GM23338 (cell line): ENCODE data around the gene DPY19L1. TPM values are rescaled to one million over a fixed set of nuclear protein-coding genes. Genes with fewer than 3 reads are reported as not detected.
"Not testable (repeated sequence)": the region's sequence is repeated elsewhere in the genome, so short reads cannot be mapped to it uniquely, and the experiment has no call there.

ENCODE experiments used
- ATAC-seq: fragments of 200-7000 bp; cut with Tn5 transposase; 3 replicates; pipeline ENCODE4 v1.9.1; 2020
- DNase-seq: peaks from one replicate; pipeline ENCODE4 v3.0.0-alpha.2; 2015; ENCODE audit warnings: low spot score
- H2AFZ ChIP-seq: fragments of 200-600 bp; sonication (generic); 2 replicates; pipeline ENCODE4 v1.8.0; 2016; ENCODE audit warnings: antibody characterized with exemption, mild to moderate bottlenecking, moderate library complexity
- H3F3A ChIP-seq: fragments of 200-600 bp; sonication (generic); replicated peaks from 2 replicates; pipeline ENCODE4 v1.8.0; 2017; ENCODE audit warnings: antibody characterized with exemption, mixed run types, low read depth
- H3K27ac ChIP-seq: fragments of 200-600 bp; sonication (generic); 2 replicates; pipeline ENCODE4 v1.6.1; 2016; ENCODE audit warnings: low read depth
- H3K27me3 ChIP-seq: fragments of 200-600 bp; sonication (generic); 2 replicates; pipeline ENCODE4 v1.8.0; 2016; ENCODE audit warnings: mild to moderate bottlenecking, mixed run types, moderate library complexity; ENCODE audit not compliant: insufficient read depth
- H3K36me3 ChIP-seq: fragments of 200-600 bp; sonication (generic); 2 replicates; pipeline ENCODE4 v1.8.0; 2016; ENCODE audit warnings: mild to moderate bottlenecking; ENCODE audit not compliant: insufficient read depth
- H3K4me1 ChIP-seq: fragments of 200-600 bp; sonication (generic); 2 replicates; pipeline ENCODE4 v1.8.0; 2016; ENCODE audit warnings: mild to moderate bottlenecking, moderate library complexity; ENCODE audit not compliant: insufficient read depth
- H3K4me2 ChIP-seq: fragments of 200-600 bp; sonication (generic); 2 replicates; pipeline ENCODE4 v1.7.1; 2017; ENCODE audit warnings: mixed run types
- H3K4me3 ChIP-seq: fragments of 200-600 bp; sonication (generic); 2 replicates; pipeline ENCODE4 v1.6.1; 2016; ENCODE audit warnings: mixed run types
- H3K79me2 ChIP-seq: fragments of 200-600 bp; sonication (generic); replicated peaks from 2 replicates; pipeline ENCODE4 v1.8.0; 2017; ENCODE audit warnings: mild to moderate bottlenecking; ENCODE audit not compliant: insufficient read depth
- H3K9me2 ChIP-seq: fragments of 200-600 bp; sonication (generic); 2 replicates; pipeline ENCODE4 v1.8.0; 2017; ENCODE audit not compliant: insufficient read depth
- H4K20me1 ChIP-seq: fragments of 200-600 bp; sonication (generic); replicated peaks from 2 replicates; pipeline ENCODE4 v1.8.0; 2017; ENCODE audit warnings: mild to moderate bottlenecking; ENCODE audit not compliant: insufficient read depth
- H3K27ac Mint-ChIP-seq: 2 replicates; pipeline ENCODE4 v1.8.0; 2020; ENCODE audit warnings: inconsistent platforms, mild to moderate bottlenecking, moderate library complexity, mixed read lengths
- H3K27me3 Mint-ChIP-seq: 3 replicates; pipeline ENCODE4 v1.8.0; 2022; ENCODE audit warnings: low read depth, mild to moderate bottlenecking, moderate library complexity, mixed read lengths, inconsistent platforms; ENCODE audit not compliant: insufficient read depth, poor library complexity
- H3K36me3 Mint-ChIP-seq: 3 replicates; pipeline ENCODE4 v1.8.0; 2021; ENCODE audit warnings: low read depth, mild to moderate bottlenecking, inconsistent platforms, moderate library complexity, mixed read lengths
- H3K4me1 Mint-ChIP-seq: 3 replicates; pipeline ENCODE4 v1.8.0; 2020; ENCODE audit warnings: mild to moderate bottlenecking, inconsistent platforms, mixed read lengths
- H3K4me3 Mint-ChIP-seq: 3 replicates; pipeline ENCODE4 v1.8.0; 2021; ENCODE audit warnings: moderate library complexity, mild to moderate bottlenecking, inconsistent platforms, mixed read lengths
- H3K9me3 Mint-ChIP-seq: 3 replicates; pipeline ENCODE4 v1.8.0; 2020; ENCODE audit warnings: moderate library complexity, mild to moderate bottlenecking, inconsistent platforms, mixed read lengths
- polyA plus RNA-seq: library from polyadenylated mRNA; unstranded; fragments of >200 nt; fragmentation: Nextera tagmentation; extraction: Ambion mirVana; gene quantifications from 2 replicates; pipeline ENCODE4 v1.2.1, GENCODE V29; 2016
- total RNA-seq: library from RNA; depleted of rRNA; stranded (reverse); fragments of >200 nt; shearing (Covaris generic); gene quantifications from 2 replicates; pipeline ENCODE4 v1.2.3, GENCODE V29; 2014
- TF ChIP-seq, protein P1 (sequence below), 2 experiments: fragments of 200-600 bp in 1 of 2; sonication (generic) in 1 of 2; conservative IDR thresholded peaks; 2 replicates each; pipeline versions ENCODE4 v1.5.1 to v1.6.1; 2016 to 2017; ENCODE audit warnings: antibody characterized with exemption in 2 of 2, low read depth in 2 of 2, mild to moderate bottlenecking in 2 of 2, moderate library complexity in 1 of 2

Gene DPY19L1
- total and polyA plus RNA-seq, 2 experiments from 2014 or later: 4.4 to 20.2 TPM

DNA sequence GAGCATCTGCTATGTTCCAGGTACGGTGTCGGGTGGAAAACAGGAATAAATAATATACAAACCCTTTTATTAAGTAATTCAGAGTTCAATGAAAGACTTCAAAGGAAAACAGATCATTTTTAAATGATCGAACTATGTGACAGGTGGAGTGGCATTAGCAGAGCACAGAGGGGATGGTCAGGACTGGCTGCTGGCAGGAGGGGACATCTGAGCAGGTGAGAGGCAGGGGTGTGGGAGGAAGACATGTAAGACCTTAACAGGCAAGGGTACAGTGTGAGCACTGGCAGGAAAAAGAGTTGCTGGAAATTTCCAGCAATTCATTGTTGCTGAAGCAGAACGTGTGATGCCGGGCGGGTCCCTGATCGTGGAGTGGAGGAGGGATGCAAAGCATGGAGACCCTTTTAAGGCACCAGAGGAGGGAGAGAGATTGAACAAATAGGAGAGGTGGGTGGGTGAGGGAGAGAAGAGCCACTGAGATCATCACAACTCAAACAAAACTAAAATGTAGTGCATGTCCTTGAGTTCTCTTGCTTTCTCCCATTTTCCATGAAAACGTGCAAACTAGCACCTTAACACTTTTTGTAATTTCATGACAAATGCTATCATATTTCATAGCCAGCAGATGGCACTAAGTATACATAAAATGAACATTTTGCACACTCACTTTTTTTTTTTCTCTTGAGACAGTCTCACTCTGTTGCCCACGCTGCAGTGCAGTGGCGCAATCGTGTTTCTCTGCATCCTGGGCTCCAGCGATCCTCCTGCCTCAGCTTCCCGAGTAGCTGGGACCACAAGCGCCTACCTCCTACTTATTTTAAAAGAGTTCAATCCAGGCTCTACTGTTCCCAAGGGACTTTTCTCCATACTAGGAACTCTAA lies 35.9 kb upstream of the DPY19L1 start:
- not testable (repeated sequence) for H3K36me3 ChIP-seq, H3F3A ChIP-seq, H3K79me2 ChIP-seq, DNase-seq, H3K27me3 Mint-ChIP-seq, H3K27ac Mint-ChIP-seq, H3K27me3 ChIP-seq, H3K4me3 Mint-ChIP-seq, H4K20me1 ChIP-seq, H3K4me1 Mint-ChIP-seq, H3K27ac ChIP-seq, H3K36me3 Mint-ChIP-seq, H3K4me3 ChIP-seq, ATAC-seq, H3K4me1 ChIP-seq, H3K4me2 ChIP-seq, H3K9me3 Mint-ChIP-seq, H3K9me2 ChIP-seq, H2AFZ ChIP-seq
- TF ChIP-seq, protein P1, sequence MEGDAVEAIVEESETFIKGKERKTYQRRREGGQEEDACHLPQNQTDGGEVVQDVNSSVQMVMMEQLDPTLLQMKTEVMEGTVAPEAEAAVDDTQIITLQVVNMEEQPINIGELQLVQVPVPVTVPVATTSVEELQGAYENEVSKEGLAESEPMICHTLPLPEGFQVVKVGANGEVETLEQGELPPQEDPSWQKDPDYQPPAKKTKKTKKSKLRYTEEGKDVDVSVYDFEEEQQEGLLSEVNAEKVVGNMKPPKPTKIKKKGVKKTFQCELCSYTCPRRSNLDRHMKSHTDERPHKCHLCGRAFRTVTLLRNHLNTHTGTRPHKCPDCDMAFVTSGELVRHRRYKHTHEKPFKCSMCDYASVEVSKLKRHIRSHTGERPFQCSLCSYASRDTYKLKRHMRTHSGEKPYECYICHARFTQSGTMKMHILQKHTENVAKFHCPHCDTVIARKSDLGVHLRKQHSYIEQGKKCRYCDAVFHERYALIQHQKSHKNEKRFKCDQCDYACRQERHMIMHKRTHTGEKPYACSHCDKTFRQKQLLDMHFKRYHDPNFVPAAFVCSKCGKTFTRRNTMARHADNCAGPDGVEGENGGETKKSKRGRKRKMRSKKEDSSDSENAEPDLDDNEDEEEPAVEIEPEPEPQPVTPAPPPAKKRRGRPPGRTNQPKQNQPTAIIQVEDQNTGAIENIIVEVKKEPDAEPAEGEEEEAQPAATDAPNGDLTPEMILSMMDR (conservative IDR thresholded peaks at IDR 0.05; ENCODE audit: low read depth in 2 of 2): peak; percentile 25 to 41

DNA sequence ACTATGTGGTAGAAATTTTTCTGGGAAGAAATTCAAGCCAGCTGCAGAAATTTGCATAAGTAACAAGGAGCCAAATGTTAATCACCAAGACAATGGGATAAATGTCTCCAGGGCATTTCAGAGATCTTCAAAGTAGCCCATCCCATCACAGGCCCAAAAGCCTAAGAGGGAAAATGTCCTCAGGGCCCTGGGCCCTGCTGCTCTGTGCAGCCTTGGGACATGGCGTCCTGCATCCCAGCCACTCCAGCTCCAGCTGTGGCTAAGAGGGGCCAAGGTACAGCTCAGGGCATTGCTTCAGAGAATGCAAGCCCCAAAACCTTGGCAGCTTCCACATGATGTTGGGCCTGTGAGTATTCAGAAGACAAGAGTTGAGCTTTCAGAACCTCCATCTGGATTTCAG lies 31.8 kb upstream of the DPY19L1 start:
- H4K20me1 ChIP-seq, H3K36me3 Mint-ChIP-seq, H3K27me3 Mint-ChIP-seq, H3F3A ChIP-seq, ATAC-seq, H3K27ac Mint-ChIP-seq, H3K4me3 ChIP-seq, H3K36me3 ChIP-seq, H3K27me3 ChIP-seq, H2AFZ ChIP-seq, H3K4me3 Mint-ChIP-seq, H3K79me2 ChIP-seq, H3K9me3 Mint-ChIP-seq, DNase-seq, H3K4me2 ChIP-seq, H3K9me2 ChIP-seq, H3K27ac ChIP-seq, H3K4me1 ChIP-seq: not testable (repeated sequence)
- peaks cover 13% of the 10 kb centered on the region; the same call in 2 of the 3 replicates for H3K4me1 Mint-ChIP-seq

DNA sequence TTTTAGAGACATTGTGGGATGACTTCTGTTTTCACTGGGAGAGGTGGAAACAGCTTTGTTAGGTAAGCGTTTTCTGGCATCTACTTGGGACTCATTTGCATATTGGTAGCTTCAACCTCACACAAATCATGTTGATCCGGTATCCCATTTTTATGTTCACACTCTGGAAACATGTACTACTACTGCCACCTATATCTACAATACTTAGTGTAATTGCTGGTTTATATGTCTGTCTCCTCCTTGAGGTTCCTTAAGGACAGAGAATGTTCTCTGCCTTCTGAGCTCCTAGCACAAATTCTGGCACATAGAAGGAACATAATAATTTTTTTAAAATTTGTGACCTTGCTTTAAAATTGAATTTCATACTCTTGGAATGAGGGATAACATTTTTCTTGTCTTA lies 28.1 kb upstream of the DPY19L1 start:
- not testable (repeated sequence) for H3K36me3 Mint-ChIP-seq, H3K4me3 Mint-ChIP-seq, H3K9me3 Mint-ChIP-seq, H2AFZ ChIP-seq, H3K36me3 ChIP-seq, H3K27ac ChIP-seq, H3K27ac Mint-ChIP-seq, H3K4me1 ChIP-seq, H3K4me2 ChIP-seq, H3K27me3 ChIP-seq, H3K9me2 ChIP-seq, H3K79me2 ChIP-seq, H3K4me1 Mint-ChIP-seq, H3K27me3 Mint-ChIP-seq, H4K20me1 ChIP-seq, H3F3A ChIP-seq, ATAC-seq, H3K4me3 ChIP-seq, DNase-seq

DNA sequence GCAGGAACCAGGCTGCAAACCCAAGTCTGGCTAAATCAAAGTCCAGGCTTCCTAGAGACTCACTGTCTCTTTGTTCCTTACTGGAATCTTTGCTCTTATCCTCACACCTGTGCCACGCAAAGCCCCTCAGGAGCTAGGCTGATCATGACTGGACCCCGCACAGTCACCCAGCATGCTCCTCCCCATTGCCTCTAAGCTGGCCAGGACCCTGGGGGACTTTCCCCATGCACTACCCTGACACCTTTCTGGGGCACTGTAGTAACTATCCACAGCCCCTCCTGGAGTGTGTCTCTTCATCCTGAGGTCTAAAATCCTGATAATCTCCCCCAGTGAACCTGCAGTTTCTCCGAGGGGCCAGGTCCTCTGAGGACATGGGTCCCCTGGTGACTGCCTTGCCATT lies 21.3 kb upstream of the DPY19L1 start:
- peaks cover 17% of the 10 kb centered on the region for H3K4me1 Mint-ChIP-seq
- not testable (repeated sequence) for H3K27ac Mint-ChIP-seq, H3K4me3 ChIP-seq, H2AFZ ChIP-seq, H3K79me2 ChIP-seq, H3K36me3 ChIP-seq, DNase-seq, ATAC-seq, H3F3A ChIP-seq, H3K27ac ChIP-seq, H3K4me1 ChIP-seq, H3K9me2 ChIP-seq, H4K20me1 ChIP-seq, H3K27me3 Mint-ChIP-seq, H3K4me2 ChIP-seq, H3K27me3 ChIP-seq, H3K9me3 Mint-ChIP-seq, H3K4me3 Mint-ChIP-seq, H3K36me3 Mint-ChIP-seq

DNA sequence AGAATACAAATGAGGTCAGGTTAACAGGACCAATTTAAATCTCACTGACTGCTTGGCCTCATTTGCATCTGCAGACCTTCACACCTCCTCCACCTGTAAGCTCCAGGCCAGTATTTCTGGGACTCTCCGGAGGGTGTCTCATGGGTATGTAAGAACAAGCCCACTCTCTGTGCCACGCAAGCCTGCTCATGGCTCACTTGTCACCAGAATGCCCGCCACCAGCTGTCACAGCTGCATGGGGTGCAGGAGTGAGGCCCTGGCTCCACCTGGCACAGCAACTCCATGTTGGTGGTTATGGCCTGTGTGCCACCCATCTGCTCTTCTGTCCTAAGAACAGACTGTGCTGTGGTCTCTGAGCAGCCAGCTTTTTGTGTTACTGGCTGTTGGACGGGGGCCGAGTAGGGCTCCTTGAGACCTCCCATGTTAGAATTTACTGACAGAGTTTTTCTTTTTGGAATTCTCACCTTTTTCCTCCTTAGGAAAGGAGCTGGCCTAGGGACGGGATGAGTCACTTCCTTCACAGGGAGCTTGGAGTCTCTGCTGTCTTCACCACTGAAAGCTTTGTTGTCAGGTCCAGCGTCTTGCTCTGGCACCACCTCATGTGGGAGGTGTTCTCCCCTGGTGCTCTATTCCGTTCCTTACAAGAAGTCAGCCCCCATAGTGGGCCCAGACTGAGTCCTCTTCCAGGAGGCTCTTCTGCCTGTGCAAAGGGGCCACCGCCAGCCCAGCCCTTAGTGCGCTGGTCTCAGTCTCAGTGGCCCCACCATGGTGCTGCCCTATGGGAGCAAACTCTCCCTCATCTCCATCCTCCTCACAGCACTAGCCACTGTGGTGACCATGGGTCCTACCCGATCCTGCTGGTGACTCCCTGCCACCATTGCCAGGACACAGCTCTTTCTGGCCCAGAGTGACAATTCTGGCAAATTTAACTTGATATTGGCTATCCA lies 20.5 kb upstream of the DPY19L1 start:
- not testable (repeated sequence) for H3K27me3 Mint-ChIP-seq, H3K27ac Mint-ChIP-seq, H2AFZ ChIP-seq

More for the DNA sequence above, 20.5 kb upstream of the DPY19L1 start:
- not testable (repeated sequence) for H3K4me3 ChIP-seq, H3K36me3 ChIP-seq, H4K20me1 ChIP-seq, H3F3A ChIP-seq, DNase-seq, H3K36me3 Mint-ChIP-seq, H3K9me2 ChIP-seq, H3K4me2 ChIP-seq, H3K4me3 Mint-ChIP-seq, H3K9me3 Mint-ChIP-seq, H3K27ac ChIP-seq, ATAC-seq, H3K27me3 ChIP-seq, H3K4me1 ChIP-seq, H3K79me2 ChIP-seq
- peaks cover 18% of the 10 kb centered on the region for H3K4me1 Mint-ChIP-seq
